Loucy (cell line): ENCODE measurements around the gene GPN1.

Source experiments
- H2AFZ ChIP-seq: fragments of 200-600 bp; sonication (generic); 2 replicates; pipeline ENCODE4 v1.6.0; 2016; ENCODE audit warnings: antibody characterized with exemption, mild to moderate bottlenecking, low read length, moderate library complexity
- H3F3A ChIP-seq: fragments of 200-600 bp; 2 replicates; pipeline ENCODE4 v1.6.0; 2016; ENCODE audit warnings: antibody characterized with exemption, low read depth, mild to moderate bottlenecking
- H3K27me3 ChIP-seq: fragments of 200-600 bp; sonication (generic); 2 replicates; pipeline ENCODE4 v1.6.1; 2014; ENCODE audit warnings: low read length, mild to moderate bottlenecking; ENCODE audit not compliant: insufficient read depth, poor library complexity, severe bottlenecking
- H3K36me3 ChIP-seq: fragments of 200-600 bp; sonication (generic); 2 replicates; pipeline ENCODE4 v1.6.1; 2016; ENCODE audit warnings: low read length; ENCODE audit not compliant: insufficient read depth
- H3K4me1 ChIP-seq: fragments of 200-600 bp; sonication (generic); 2 replicates; pipeline ENCODE4 v1.5.1; 2014; ENCODE audit warnings: low read length, mild to moderate bottlenecking; ENCODE audit not compliant: insufficient read depth, poor library complexity, severe bottlenecking
- H3K4me2 ChIP-seq: fragments of 200-600 bp; sonication (generic); 2 replicates; pipeline ENCODE4 v1.6.0; 2014; ENCODE audit warnings: antibody characterized with exemption, low read length, low read depth, mild to moderate bottlenecking; ENCODE audit not compliant: poor library complexity, severe bottlenecking
- H3K4me3 ChIP-seq: fragments of 200-600 bp; sonication (generic); 2 replicates; pipeline ENCODE4 v1.5.1; 2014; ENCODE audit warnings: low read length, mild to moderate bottlenecking, mixed read lengths; ENCODE audit not compliant: poor library complexity, severe bottlenecking
- H3K79me2 ChIP-seq: fragments of 200-600 bp; sonication (generic); 2 replicates; pipeline ENCODE4 v1.6.1; 2014; ENCODE audit warnings: low read length; ENCODE audit not compliant: insufficient read depth
- H3K9ac ChIP-seq: fragments of 200-600 bp; sonication (generic); 2 replicates; pipeline ENCODE4 v1.6.0; 2014; ENCODE audit warnings: mild to moderate bottlenecking, low read depth, low read length, moderate library complexity; ENCODE audit not compliant: poor library complexity, severe bottlenecking
- H3K9me2 ChIP-seq: fragments of 200-600 bp; sonication (generic); replicated peaks from 2 replicates; pipeline ENCODE4 v1.6.1; 2016; ENCODE audit warnings: low read depth, low read length, mixed read lengths
- H3K9me3 ChIP-seq: fragments of 200-600 bp; sonication (generic); 2 replicates; pipeline ENCODE4 v1.6.1; 2014; ENCODE audit warnings: mild to moderate bottlenecking, antibody characterized with exemption, low read length, low read depth; ENCODE audit not compliant: insufficient read depth
- H4K20me1 ChIP-seq: fragments of 200-600 bp; sonication (generic); 2 replicates; pipeline ENCODE4 v1.6.0; 2014; ENCODE audit warnings: antibody characterized with exemption, low read length, mild to moderate bottlenecking; ENCODE audit not compliant: insufficient read depth, poor library complexity, severe bottlenecking
- CTCF ChIP-seq: fragments of 200-600 bp; sonication (generic); conservative IDR thresholded peaks from 2 replicates; pipeline ENCODE4 v1.5.1; 2014; ENCODE audit warnings: mild to moderate bottlenecking, antibody characterized with exemption, low read length
- EZH2phosphoT487 ChIP-seq: fragments of 200-600 bp; IDR thresholded peaks from 2 replicates; pipeline ENCODE4 v1.6.1; 2018; ENCODE audit warnings: antibody characterized with exemption, mild to moderate bottlenecking, moderate library complexity, borderline replicate concordance

GPN1 gene

GRCh38 chr2:27645197-27645596 lies 16.3 kb downstream of the GPN1 start:
- H3K36me3 ChIP-seq = peaks cover 53% of the 10 kb centered on the region; the same call in 1 of the 2 replicates
- H3K9ac ChIP-seq = no peak overlapping the region
- no peak for TF ChIP-seq EZH2phosphoT487
- TF ChIP-seq CTCF = no peak

GRCh38 chr2:27647289-27647688 lies 18.4 kb downstream of the GPN1 start:
- no peak overlapping the region for H2AFZ ChIP-seq
- no peaks in the 10 kb centered on the region for H3K27me3 ChIP-seq
- TF ChIP-seq CTCF (no peak), EZH2phosphoT487 (no peak)
- no peak overlapping the region for H3K4me2 ChIP-seq
- peaks cover 50% of the 10 kb centered on the region; the same call in 1 of the 2 replicates for H3K36me3 ChIP-seq
- H4K20me1 ChIP-seq = no peaks in the 10 kb centered on the region
- H3K9me3 ChIP-seq = no peaks in the 10 kb centered on the region
- no peaks in the 10 kb centered on the region for H3K79me2 ChIP-seq
- no peak overlapping the region for H3K4me3 ChIP-seq
- 0 out of 2 replicates have a peak, but pooled peaks cover 4% of the 10 kb centered on the region for H3F3A ChIP-seq
- no peak overlapping the region for H3K9ac ChIP-seq
- no peaks in the 10 kb centered on the region for H3K9me2 ChIP-seq
- H3K4me1 ChIP-seq = no peaks in the 10 kb centered on the region

More at GRCh38 chr2:27645197-27645596, 16.3 kb downstream of the GPN1 start:
- no peaks in the 10 kb centered on the region for H3K9me2 ChIP-seq
- H4K20me1 ChIP-seq = no peaks in the 10 kb centered on the region
- no peaks in the 10 kb centered on the region for H3K27me3 ChIP-seq
- H3K4me3 ChIP-seq = no peak overlapping the region
- H3K79me2 ChIP-seq = no peaks in the 10 kb centered on the region
- H3K9me3 ChIP-seq = no peaks in the 10 kb centered on the region
- no peak overlapping the region for H2AFZ ChIP-seq
- no peaks in the 10 kb centered on the region for H3F3A ChIP-seq
- no peaks in the 10 kb centered on the region for H3K4me1 ChIP-seq
- H3K4me2 ChIP-seq = no peak overlapping the region

GRCh38 chr2:27647737-27648136 lies 18.9 kb downstream of the GPN1 start:
- Histone ChIP-seq H3K9me3 (no peaks in the 10 kb centered on the region), H2AFZ (no peak overlapping the region), H4K20me1 (no peaks in the 10 kb centered on the region), H3K9ac (no peak overlapping the region), H3K36me3 (peaks cover 54% of the 10 kb centered on the region; the same call in 1 of the 2 replicates), H3K27me3 (no peaks in the 10 kb centered on the region), H3K4me2 (no peak overlapping the region), H3F3A (0 out of 2 replicates have a peak, but pooled peaks cover 4% of the 10 kb centered on the region), H3K9me2 (no peaks in the 10 kb centered on the region), H3K4me1 (no peaks in the 10 kb centered on the region), H3K4me3 (no peak overlapping the region), H3K79me2 (no peaks in the 10 kb centered on the region)
- no peak for TF ChIP-seq CTCF
- no peak for TF ChIP-seq EZH2phosphoT487
